PC-3 (cell line): Measurements from ENCODE around the gene ARL5C.

Experiments
- EZH2 ChIP-seq: fragments of 300-600 bp; sonication (generic); IDR thresholded peaks from one replicate; pipeline ENCODE4 v1.6.1; 2017; ENCODE audit warnings: antibody characterized with exemption, mild to moderate bottlenecking, low read length; ENCODE audit not compliant: unreplicated experiment
- TF ChIP-seq, protein P1 (sequence below): fragments of 300-600 bp; sonication (generic); conservative IDR thresholded peaks from 2 replicates; pipeline ENCODE4 v1.5.1; 2017; ENCODE audit warnings: antibody characterized with exemption, low read depth, mild to moderate bottlenecking, low read length

DNA sequence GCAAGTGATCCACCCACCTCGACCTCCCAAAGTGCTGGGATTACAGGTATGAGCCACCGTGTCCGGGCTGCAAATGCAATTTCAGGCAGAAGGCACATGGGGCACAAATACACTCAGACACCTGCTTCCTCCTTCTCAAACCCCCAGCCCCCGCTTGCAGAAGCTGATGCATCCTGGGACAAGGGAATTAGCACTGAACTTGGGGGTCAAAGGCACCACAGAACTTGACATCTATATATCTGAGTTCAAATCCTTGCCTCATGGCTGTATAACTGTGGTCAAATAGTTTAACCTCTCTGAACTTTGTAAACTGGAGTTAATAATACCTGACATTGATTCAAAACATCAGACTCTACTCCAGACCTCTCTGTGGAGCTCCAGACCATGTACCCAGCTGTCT, 4.1 kb upstream of the ARL5C start:
- TF ChIP-seq, protein P1, sequence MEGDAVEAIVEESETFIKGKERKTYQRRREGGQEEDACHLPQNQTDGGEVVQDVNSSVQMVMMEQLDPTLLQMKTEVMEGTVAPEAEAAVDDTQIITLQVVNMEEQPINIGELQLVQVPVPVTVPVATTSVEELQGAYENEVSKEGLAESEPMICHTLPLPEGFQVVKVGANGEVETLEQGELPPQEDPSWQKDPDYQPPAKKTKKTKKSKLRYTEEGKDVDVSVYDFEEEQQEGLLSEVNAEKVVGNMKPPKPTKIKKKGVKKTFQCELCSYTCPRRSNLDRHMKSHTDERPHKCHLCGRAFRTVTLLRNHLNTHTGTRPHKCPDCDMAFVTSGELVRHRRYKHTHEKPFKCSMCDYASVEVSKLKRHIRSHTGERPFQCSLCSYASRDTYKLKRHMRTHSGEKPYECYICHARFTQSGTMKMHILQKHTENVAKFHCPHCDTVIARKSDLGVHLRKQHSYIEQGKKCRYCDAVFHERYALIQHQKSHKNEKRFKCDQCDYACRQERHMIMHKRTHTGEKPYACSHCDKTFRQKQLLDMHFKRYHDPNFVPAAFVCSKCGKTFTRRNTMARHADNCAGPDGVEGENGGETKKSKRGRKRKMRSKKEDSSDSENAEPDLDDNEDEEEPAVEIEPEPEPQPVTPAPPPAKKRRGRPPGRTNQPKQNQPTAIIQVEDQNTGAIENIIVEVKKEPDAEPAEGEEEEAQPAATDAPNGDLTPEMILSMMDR = no peak
- no peak for TF ChIP-seq EZH2
